Mammary epithelial cell (primary cell): ENCODE data around the gene IMMP2L.

Source experiments
- EZH2 ChIP-seq: IDR thresholded peaks from 2 replicates; pipeline ENCODE4 v1.6.1; 2012; ENCODE audit warnings: low read length, inconsistent platforms, borderline replicate concordance
- TF ChIP-seq, protein P1 (sequence below), 2 donors: IDR thresholded peaks in 1 of 2; conservative IDR thresholded peaks in 1 of 2; 2 replicates each; pipeline ENCODE4 v1.5.1; 2011 to 2012; ENCODE audit warnings: inconsistent platforms in 2 of 2, low read length in 2 of 2, mild to moderate bottlenecking in 2 of 2, control low read depth in 1 of 2, low read depth in 1 of 2; ENCODE audit not compliant: insufficient read depth in 1 of 2; ENCODE audit errors: extremely low read depth in 1 of 2

GRCh38 chr7:111223802-111224253, 338.5 kb downstream of the IMMP2L start:
- TF ChIP-seq, protein P1, sequence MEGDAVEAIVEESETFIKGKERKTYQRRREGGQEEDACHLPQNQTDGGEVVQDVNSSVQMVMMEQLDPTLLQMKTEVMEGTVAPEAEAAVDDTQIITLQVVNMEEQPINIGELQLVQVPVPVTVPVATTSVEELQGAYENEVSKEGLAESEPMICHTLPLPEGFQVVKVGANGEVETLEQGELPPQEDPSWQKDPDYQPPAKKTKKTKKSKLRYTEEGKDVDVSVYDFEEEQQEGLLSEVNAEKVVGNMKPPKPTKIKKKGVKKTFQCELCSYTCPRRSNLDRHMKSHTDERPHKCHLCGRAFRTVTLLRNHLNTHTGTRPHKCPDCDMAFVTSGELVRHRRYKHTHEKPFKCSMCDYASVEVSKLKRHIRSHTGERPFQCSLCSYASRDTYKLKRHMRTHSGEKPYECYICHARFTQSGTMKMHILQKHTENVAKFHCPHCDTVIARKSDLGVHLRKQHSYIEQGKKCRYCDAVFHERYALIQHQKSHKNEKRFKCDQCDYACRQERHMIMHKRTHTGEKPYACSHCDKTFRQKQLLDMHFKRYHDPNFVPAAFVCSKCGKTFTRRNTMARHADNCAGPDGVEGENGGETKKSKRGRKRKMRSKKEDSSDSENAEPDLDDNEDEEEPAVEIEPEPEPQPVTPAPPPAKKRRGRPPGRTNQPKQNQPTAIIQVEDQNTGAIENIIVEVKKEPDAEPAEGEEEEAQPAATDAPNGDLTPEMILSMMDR (conservative IDR thresholded peaks at IDR 0.05 in 1 of 2, IDR thresholded peaks at IDR 0.05 in 1 of 2; ENCODE audit: extremely low read depth in 1 of 2, insufficient read depth in 1 of 2, low read depth in 1 of 2, low read length in 2 of 2) = no peak
- no peak for TF ChIP-seq EZH2
